ENCODE data around the gene GNG7.

The GNG7 gene
- total RNA-seq: 0.46 to 3.6 (median 1.6) reads per million in 9 experiments

DNA sequence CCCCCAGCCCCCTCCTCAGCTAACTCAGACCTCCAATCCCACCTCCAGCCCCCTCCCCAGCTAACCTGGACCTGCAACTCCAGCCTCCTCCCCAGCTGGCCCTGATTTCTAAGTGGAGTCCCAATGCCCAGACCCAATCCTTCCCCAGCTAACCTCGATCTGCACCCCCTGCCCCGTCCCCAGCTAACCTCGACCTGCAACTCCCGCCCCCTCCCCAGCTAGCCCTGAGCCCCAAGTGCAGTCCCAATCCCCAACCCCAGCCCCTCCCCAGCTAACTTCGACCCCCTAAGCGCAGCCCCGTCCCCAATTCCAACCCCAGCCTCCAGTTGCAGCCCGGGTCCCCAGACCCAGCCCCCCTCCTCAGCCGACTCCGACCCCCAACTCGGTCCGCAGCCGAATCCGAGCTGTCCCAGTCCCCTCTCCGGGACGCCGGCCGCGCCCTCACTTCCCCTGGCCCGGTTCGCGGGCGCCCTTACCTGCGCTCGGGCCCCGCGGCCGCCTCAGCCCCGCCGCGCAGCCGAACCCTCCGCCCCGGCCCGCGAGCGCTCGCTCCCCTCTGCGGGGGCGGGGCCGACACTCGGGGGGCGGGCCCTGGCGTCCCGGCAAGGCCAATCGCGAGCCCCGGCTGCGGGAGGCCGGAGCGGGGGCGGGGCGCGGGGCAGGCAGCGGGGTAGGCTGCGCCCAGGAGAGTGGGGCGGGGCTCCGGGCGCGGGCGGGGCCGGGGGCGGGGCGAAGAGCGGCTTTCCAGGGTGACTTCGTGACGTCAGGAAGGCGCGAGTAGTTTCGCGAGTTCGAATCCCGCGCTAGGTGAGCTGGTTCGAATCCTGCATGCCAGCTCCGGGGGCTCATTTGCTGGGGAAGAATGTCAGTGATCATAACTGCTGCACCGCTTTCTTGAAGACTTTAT, at the start of gene GNG7:
TSS of gene GNG7 (minus strand) at position 525 of the 907 bp plus-strand sequence. CDS start 182,006 bp downstream, outside the sequence.
- Mint-ChIP-seq H3K9me3 (no peaks in the 10 kb centered on the region), H3K4me1 (ENCODE audit: low read depth in 2 of 2) (peaks cover 10 to 12% of the 10 kb centered on the region in 2 donors), H3K27me3 (no peaks in the 10 kb centered on the region), H3K4me3 (peak within 1 kb of the TSS; percentile 56 to 73), H3K36me3 (ENCODE audit: insufficient read depth) (peaks cover 3% of the 10 kb centered on the region), H3K27ac (peak within 1 kb of the TSS; percentile 10 to 68)
- ATAC-seq (replicated peaks): peak; percentile 99
- DNase-seq: peak; percentile 85 to 94 (median 89)

DNA sequence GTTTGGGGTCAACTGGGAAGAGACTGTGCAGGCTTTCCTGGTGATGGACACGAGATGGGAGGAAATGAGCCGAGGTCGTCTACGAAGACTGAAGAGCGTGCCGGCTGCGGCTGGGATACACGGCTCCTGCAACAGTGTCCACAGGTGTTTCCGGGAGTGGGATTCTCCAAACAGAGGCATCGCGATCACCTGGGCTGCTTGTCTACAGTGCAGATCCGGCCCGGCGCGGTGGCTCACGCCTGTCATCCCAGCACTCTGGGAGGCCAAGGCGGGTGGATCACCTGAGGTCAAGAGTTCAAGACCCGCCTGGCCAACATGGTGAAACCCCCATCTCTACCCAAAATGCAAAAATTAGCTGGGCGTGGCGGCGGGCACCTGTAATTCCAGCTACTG, 48.9 kb upstream of the GNG7 start:
- H3K36me3 Mint-ChIP-seq (ENCODE audit: insufficient read depth): peaks cover 7% of the 10 kb centered on the region
- peaks cover 0 to 3% of the 10 kb centered on the region in 2 donors for H3K4me1 Mint-ChIP-seq (ENCODE audit: low read depth in 2 of 2)
- no peak for DNase-seq
- no peak overlapping the region for H3K4me3 Mint-ChIP-seq
- H3K9me3 Mint-ChIP-seq: no peaks in the 10 kb centered on the region
- H3K27me3 Mint-ChIP-seq: no peaks in the 10 kb centered on the region
- ATAC-seq (replicated peaks): no peak
- no peak overlapping the region for H3K27ac Mint-ChIP-seq

DNA sequence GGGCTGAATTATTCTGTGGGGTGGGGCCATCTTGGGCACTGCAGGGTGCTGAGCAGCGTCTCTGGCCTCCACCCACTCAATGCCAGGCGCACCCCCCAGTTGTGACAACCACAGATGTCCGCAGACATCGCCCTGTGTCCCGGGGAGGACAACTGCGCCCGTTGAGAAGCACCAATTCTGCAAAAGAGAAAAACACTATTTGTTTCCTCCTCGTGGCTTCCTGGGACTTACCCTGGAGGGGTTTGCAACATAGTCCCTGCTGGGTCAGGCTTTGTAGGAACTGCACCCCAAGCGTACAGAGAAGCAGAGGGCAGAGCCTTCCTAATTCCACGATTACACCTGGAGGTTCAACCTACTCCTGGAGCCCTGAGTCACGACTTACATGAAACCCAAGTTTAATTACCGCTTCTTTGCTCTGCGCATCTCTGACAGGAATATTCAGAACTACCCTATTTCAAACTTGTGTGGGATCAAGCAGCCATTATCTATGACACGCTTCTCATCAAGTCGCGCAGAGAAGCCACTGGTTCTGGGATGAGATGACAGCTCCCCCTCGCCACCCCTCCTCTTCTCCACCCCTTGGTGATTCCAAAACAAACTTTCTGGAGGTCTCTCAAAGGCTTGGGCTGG, 48.4 kb upstream of the GNG7 start:
- Mint-ChIP-seq H3K27ac (no peak overlapping the region), H3K4me3 (no peak overlapping the region), H3K27me3 (peaks cover 0 to 1% of the 10 kb centered on the region in 2 donors), H3K4me1 (ENCODE audit: low read depth in 2 of 2) (peaks cover 0 to 3% of the 10 kb centered on the region in 2 donors), H3K9me3 (no peaks in the 10 kb centered on the region), H3K36me3 (ENCODE audit: insufficient read depth) (peaks cover 3% of the 10 kb centered on the region)
- no peak for ATAC-seq (replicated peaks)
- DNase-seq: no peak

DNA sequence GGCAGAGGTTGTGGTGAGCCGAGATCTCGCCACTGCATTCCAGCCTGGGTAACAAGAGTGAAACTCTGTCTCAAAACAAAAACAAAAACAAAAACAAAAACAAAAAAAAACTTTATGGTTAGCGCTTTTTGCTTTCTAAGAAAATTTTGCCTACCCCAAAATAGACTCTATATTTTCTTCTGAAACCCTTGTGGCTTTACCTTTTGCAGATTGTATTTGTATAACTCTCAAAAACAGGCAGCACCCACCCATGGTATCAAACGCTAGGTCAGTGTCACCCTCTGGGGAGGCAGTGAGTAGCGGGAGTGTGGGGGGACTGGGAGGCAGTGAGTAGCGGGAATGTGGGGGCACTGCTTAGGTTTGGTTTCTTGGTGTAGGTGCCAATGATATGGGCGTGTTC, 44.9 kb upstream of the GNG7 start:
- ATAC-seq (replicated peaks) (no peak), DNase-seq (no peak)
- Mint-ChIP-seq H3K27ac (no peak overlapping the region), H3K4me3 (no peak overlapping the region), H3K4me1 (ENCODE audit: low read depth in 2 of 2) (peaks cover 0 to 3% of the 10 kb centered on the region in 2 donors), H3K9me3 (no peaks in the 10 kb centered on the region), H3K27me3 (peaks cover 12 to 26% of the 10 kb centered on the region in 2 donors), H3K36me3 (ENCODE audit: insufficient read depth) (peaks cover 3% of the 10 kb centered on the region)

- Mint-ChIP-seq H3K27ac (no peak overlapping the region), H3K27me3 (peaks cover 20 to 40% of the 10 kb centered on the region in 2 donors), H3K4me1 (ENCODE audit: low read depth in 2 of 2) (peaks cover 4 to 9% of the 10 kb centered on the region in 2 donors), H3K4me3 (no peak overlapping the region), H3K9me3 (no peaks in the 10 kb centered on the region), H3K36me3 (ENCODE audit: insufficient read depth) (peaks cover 7% of the 10 kb centered on the region)
- ATAC-seq (replicated peaks) (no peak), DNase-seq (no peak)
Measured at GRCh38 chr19:2744113-2744512, 41.6 kb upstream of the GNG7 start.

- ATAC-seq (replicated peaks) (no peak), DNase-seq (no peak)
- peaks cover 20 to 40% of the 10 kb centered on the region in 2 donors for H3K27me3 Mint-ChIP-seq
- H3K4me3 Mint-ChIP-seq: no peak overlapping the region
- H3K36me3 Mint-ChIP-seq (ENCODE audit: insufficient read depth): peaks cover 7% of the 10 kb centered on the region
- H3K9me3 Mint-ChIP-seq: no peaks in the 10 kb centered on the region
- H3K4me1 Mint-ChIP-seq (ENCODE audit: low read depth in 2 of 2): peaks cover 11 to 14% of the 10 kb centered on the region in 2 donors
- H3K27ac Mint-ChIP-seq: no peak overlapping the region
Measured at GRCh38 chr19:2743099-2743498, 40.6 kb upstream of the GNG7 start.

- peak overlapping the region; percentile 82 to 88 for H3K4me3 Mint-ChIP-seq
- H3K27ac Mint-ChIP-seq: peak overlapping the region; percentile 16 to 71
- ATAC-seq (replicated peaks): no peak
- H3K9me3 Mint-ChIP-seq: no peaks in the 10 kb centered on the region
- H3K4me1 Mint-ChIP-seq (ENCODE audit: low read depth in 2 of 2): peaks cover 14 to 19% of the 10 kb centered on the region in 2 donors
- peaks cover 20 to 32% of the 10 kb centered on the region in 2 donors for H3K27me3 Mint-ChIP-seq
- H3K36me3 Mint-ChIP-seq (ENCODE audit: insufficient read depth): peaks cover 13% of the 10 kb centered on the region
- DNase-seq: no peak
Measured at GRCh38 chr19:2740314-2740656, 37.8 kb upstream of the GNG7 start.

DNA sequence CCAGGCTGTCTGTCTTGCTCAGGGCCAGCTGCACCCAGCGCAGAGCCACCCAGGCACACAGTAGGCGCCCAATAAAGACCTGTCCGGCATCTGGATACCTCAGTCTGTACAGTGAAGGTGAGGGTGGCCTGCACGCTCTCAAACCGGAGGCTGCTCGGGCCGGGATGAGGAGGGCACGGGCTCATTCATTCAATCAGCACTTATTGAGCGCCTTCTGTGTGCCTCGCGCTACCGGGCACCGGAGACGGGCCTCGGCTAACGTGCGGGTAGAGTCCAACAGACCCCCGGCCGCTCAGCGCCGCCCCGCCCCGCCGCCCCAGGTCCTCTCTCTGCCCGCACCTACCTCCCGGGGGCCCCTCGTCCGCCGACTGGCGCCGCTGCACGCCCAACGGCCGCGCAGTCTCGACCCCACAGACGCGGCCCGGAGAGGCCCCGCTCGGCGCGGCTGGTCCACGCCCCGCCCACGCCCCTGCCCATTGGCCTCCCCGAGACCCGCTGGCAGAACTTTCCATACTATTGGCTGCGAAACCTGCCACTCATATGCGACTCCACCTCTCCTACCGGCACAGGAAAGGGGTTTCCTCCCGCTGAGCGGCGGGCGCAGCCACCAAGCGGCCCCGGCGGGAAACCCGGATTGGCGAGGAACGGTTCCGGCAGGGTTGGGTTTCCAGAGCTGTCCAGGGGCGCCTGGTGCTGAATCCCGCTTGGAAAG, 37.3 kb upstream of the GNG7 start, which contains the start of gene SLC39A3:
TSS of gene SLC39A3 (minus strand) at position 416 of the 712 bp plus-strand sequence. CDS start 2,760 bp downstream, outside the sequence.
- H3K27ac Mint-ChIP-seq: peak within 1 kb of the TSS; percentile 16 to 71
- ATAC-seq (replicated peaks) (peak; percentile 100), DNase-seq (peak; percentile 99)
- peaks cover 15% of the 10 kb centered on the region for H3K36me3 Mint-ChIP-seq (ENCODE audit: insufficient read depth)
- H3K9me3 Mint-ChIP-seq: no peaks in the 10 kb centered on the region
- H3K27me3 Mint-ChIP-seq: peaks cover 20 to 27% of the 10 kb centered on the region in 2 donors
- H3K4me3 Mint-ChIP-seq: peak within 1 kb of the TSS; percentile 82 to 88
- peaks cover 16 to 21% of the 10 kb centered on the region in 2 donors for H3K4me1 Mint-ChIP-seq (ENCODE audit: low read depth in 2 of 2)

GRCh38 chr19:2736550-2737190, 34.2 kb upstream of the GNG7 start:
- Mint-ChIP-seq H3K27ac (no peak overlapping the region), H3K9me3 (no peaks in the 10 kb centered on the region), H3K4me1 (ENCODE audit: low read depth in 2 of 2) (peaks cover 21 to 27% of the 10 kb centered on the region in 2 donors), H3K36me3 (ENCODE audit: insufficient read depth) (peaks cover 16% of the 10 kb centered on the region), H3K27me3 (peaks cover 1 to 7% of the 10 kb centered on the region in 2 donors), H3K4me3 (no peak overlapping the region)
- ATAC-seq (replicated peaks) (no peak), DNase-seq (no peak)

GRCh38 chr19:2735374-2735773, 32.9 kb upstream of the GNG7 start:
- DNase-seq (no peak), ATAC-seq (replicated peaks) (no peak)
- no peaks in the 10 kb centered on the region for H3K9me3 Mint-ChIP-seq
- peaks cover 16% of the 10 kb centered on the region for H3K36me3 Mint-ChIP-seq (ENCODE audit: insufficient read depth)
- H3K27me3 Mint-ChIP-seq: no peaks in the 10 kb centered on the region
- H3K4me1 Mint-ChIP-seq (ENCODE audit: low read depth in 2 of 2): peaks cover 21 to 27% of the 10 kb centered on the region in 2 donors
- no peak overlapping the region for H3K27ac Mint-ChIP-seq
- H3K4me3 Mint-ChIP-seq: no peak overlapping the region

GRCh38 chr19:2734589-2735288, 32.2 kb upstream of the GNG7 start:
- no peak for DNase-seq
- no peak overlapping the region for H3K27ac Mint-ChIP-seq
- no peaks in the 10 kb centered on the region for H3K9me3 Mint-ChIP-seq
- H3K36me3 Mint-ChIP-seq (ENCODE audit: insufficient read depth): peaks cover 12% of the 10 kb centered on the region
- no peaks in the 10 kb centered on the region for H3K27me3 Mint-ChIP-seq
- peaks cover 19 to 27% of the 10 kb centered on the region in 2 donors for H3K4me1 Mint-ChIP-seq (ENCODE audit: low read depth in 2 of 2)
- ATAC-seq (replicated peaks): no peak
- no peak overlapping the region for H3K4me3 Mint-ChIP-seq

- DNase-seq: no peak
- Mint-ChIP-seq H3K4me3 (no peak overlapping the region), H3K27ac (no peak overlapping the region), H3K9me3 (no peaks in the 10 kb centered on the region), H3K4me1 (ENCODE audit: low read depth in 2 of 2) (peaks cover 14 to 22% of the 10 kb centered on the region in 2 donors), H3K27me3 (no peaks in the 10 kb centered on the region), H3K36me3 (ENCODE audit: insufficient read depth) (peaks cover 12% of the 10 kb centered on the region)
- no peak for ATAC-seq (replicated peaks)
Measured at GRCh38 chr19:2733930-2734588, 31.6 kb upstream of the GNG7 start.
